Ovary (tissue), 9 donors: ENCODE results near the gene ISLR2. TPM values are rescaled to one million over a fixed set of nuclear protein-coding genes. Genes with fewer than 3 reads are reported as not detected.
A peak's percentile ranks its signal among the peaks of the same experiment; 100 is the strongest.

Source experiments
- DNase-seq, 5 donors: peaks; one replicate each; pipeline ENCODE4 v3.0.0-alpha.2; 2019 to 2020
- H3K27ac ChIP-seq, 2 donors: fragments of 200-600 bp; one replicate each; pipeline versions ENCODE4 v1.5.1 to v1.8.0; 2019 to 2022
- H3K27me3 ChIP-seq: fragments of 200-600 bp; one replicate; pipeline ENCODE4 v1.8.0; 2022
- H3K36me3 ChIP-seq: fragments of 200-600 bp; sonication (generic); one replicate; pipeline ENCODE4 v1.5.1; 2019
- H3K4me1 ChIP-seq: one replicate; pipeline ENCODE4 v1.8.1; 2013; ENCODE audit warnings: mild to moderate bottlenecking, moderate library complexity; ENCODE audit not compliant: insufficient read depth
- H3K4me3 ChIP-seq: fragments of 200-600 bp; sonication (generic); one replicate; pipeline ENCODE4 v1.5.1; 2017
- H3K9me3 ChIP-seq, 2 donors: fragments of 200-600 bp in 1 of 2; sonication (generic) in 1 of 2; one replicate each; pipeline versions ENCODE4 v1.5.1 to v1.8.1; 2013 to 2019; ENCODE audit warnings: mild to moderate bottlenecking in 1 of 2, moderate library complexity in 1 of 2
- EP300 ChIP-seq: sonication (generic); formaldehyde crosslinking; IDR thresholded peaks from one replicate; pipeline ENCODE4 v1.6.1; 2017; ENCODE audit warnings: antibody characterized with exemption
- POLR2A ChIP-seq: fragments of 450-650 bp; IDR thresholded peaks from one replicate; pipeline ENCODE4 v1.6.1; 2017; ENCODE audit warnings: antibody characterized with exemption, mild to moderate bottlenecking, moderate library complexity
- WGBS, 3 donors: extraction: QIAGEN DNeasy Blood & Tissue Kit in 1 of 3; methylation state at CpG; one replicate each; pipeline versions ENCODE4 v1.1.5 to v1.1.7; 2013 to 2017; 5-methylcytosine and 5-hydroxymethylcytosine counted together
- intact Hi-C, 4 donors: fragments of 100-400 bp; cut with DNase I; formaldehyde crosslinking; loops; one replicate each; pipeline versions ENCODE4 v1.11.0 to v1.15.1; 2022 to 2023
- polyA plus RNA-seq, 2 donors: library from polyadenylated mRNA; stranded (reverse); fragments of 200-250 nt in 1 of 2; fragments of 350-450 nt in 1 of 2; fragmentation: Illumina TruSeq in 1 of 2; extraction: RNeasy Lipid Tissue Mini Kit (QIAGEN cat#74804) in 1 of 2; gene quantifications; one replicate each; pipeline ENCODE4 v1.2.3, GENCODE V29; 2013 to 2014
- total RNA-seq, 7 donors: library from RNA; depleted of rRNA in 2 of 7; stranded (reverse); fragments of >200 nt in 2 of 7; fragmentation: NEBNext Ultra II Directional in 3 of 7; extraction: Animal tissue kit (Norgen Biotek cat#: 25700) in 3 of 7; gene quantifications; one replicate each; pipeline versions ENCODE4 v1.1.0 to v1.2.4, GENCODE V29; 2016 to 2023
- TF ChIP-seq, protein P1 (sequence below), 3 donors: fragments of 450-650 bp in 2 of 3; fragments of 200-600 bp in 1 of 3; IDR thresholded peaks; one replicate each; pipeline versions ENCODE4 v1.5.1 to v1.8.0; 2016 to 2022; ENCODE audit warnings: antibody characterized with exemption in 3 of 3, mild to moderate bottlenecking in 1 of 3
- donor health status: DM: no; HTN: no; CAD: no; lungs with moderate emphysema.
- donor health status: DM: no; HTN: no; CAD: no.
- donor health status: Bipolar disorder and iron deficiency.
- donor health status: DM: yes; HTN: yes; CAD: no.
- donor health status: DM: no; HTN: no; CAD: no.
- donor health status: DM: yes; HTN: yes; CAD: no.

The ISLR2 gene
- total and polyA plus RNA-seq, 9 donors: 0.11 to 1.1 (median 0.38) TPM; not detected in 1

DNA sequence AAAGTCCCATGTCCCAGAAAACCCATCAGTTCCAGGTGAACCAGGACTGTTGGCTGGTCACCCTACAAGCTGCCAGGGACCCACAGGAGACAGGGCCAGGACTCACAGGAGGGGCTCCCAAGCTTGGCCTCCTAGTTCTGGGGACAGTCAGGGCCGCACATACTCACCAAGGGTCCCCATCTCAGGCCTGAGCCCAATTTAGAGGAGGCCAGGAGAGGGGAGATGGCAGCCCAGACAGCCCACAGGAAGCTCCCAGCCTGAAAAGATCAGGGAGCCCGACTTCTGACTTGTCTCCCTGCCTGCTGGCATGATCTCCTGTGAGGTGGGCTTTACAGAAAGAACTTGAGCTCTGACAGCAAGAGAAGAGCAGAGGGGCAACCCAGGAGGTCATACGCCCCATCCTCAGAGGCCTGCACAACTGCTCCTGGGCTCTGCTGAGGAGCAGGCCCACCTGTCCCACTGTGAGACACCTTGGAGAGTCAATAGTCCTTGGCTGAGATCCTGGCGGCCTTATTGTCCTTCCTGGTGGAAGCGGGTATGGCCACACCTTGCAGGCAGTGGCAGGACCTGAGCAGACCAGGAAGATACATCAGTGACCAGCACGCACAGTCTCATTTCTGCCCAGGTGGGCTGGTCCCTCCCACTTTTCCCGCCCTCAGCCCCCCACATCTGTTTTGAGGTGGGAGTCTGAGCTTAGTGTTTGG, 40.6 kb downstream of the ISLR2 start:
- H3K4me3 ChIP-seq: no peak overlapping the region
- DNase-seq: peak in 2 of 5 donors; percentile 20 to 35
- WGBS, 3 donors: 86 to 96% (median 86%) methylated on average over 6 to 7 of the region's 7 CpGs
- peak overlapping the region; percentile 62 to 89 for H3K27ac ChIP-seq
- no peak for TF ChIP-seq POLR2A
- TF ChIP-seq, protein P1, sequence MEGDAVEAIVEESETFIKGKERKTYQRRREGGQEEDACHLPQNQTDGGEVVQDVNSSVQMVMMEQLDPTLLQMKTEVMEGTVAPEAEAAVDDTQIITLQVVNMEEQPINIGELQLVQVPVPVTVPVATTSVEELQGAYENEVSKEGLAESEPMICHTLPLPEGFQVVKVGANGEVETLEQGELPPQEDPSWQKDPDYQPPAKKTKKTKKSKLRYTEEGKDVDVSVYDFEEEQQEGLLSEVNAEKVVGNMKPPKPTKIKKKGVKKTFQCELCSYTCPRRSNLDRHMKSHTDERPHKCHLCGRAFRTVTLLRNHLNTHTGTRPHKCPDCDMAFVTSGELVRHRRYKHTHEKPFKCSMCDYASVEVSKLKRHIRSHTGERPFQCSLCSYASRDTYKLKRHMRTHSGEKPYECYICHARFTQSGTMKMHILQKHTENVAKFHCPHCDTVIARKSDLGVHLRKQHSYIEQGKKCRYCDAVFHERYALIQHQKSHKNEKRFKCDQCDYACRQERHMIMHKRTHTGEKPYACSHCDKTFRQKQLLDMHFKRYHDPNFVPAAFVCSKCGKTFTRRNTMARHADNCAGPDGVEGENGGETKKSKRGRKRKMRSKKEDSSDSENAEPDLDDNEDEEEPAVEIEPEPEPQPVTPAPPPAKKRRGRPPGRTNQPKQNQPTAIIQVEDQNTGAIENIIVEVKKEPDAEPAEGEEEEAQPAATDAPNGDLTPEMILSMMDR (IDR thresholded peaks at IDR 0.05): no peak
- no peaks in the 10 kb centered on the region for H3K27me3 ChIP-seq
- peaks cover 44% of the 10 kb centered on the region for H3K4me1 ChIP-seq
- no peaks in the 10 kb centered on the region for H3K36me3 ChIP-seq
- H3K9me3 ChIP-seq: no peaks in the 10 kb centered on the region
- intact Hi-C loops: loop anchor here in 2 of 4 donors (5.0 kb wide), 2 partner anchors 34 to 39 kb away; partner anchors contain the start of gene ISLR2 (in 1 of the 2)

DNA sequence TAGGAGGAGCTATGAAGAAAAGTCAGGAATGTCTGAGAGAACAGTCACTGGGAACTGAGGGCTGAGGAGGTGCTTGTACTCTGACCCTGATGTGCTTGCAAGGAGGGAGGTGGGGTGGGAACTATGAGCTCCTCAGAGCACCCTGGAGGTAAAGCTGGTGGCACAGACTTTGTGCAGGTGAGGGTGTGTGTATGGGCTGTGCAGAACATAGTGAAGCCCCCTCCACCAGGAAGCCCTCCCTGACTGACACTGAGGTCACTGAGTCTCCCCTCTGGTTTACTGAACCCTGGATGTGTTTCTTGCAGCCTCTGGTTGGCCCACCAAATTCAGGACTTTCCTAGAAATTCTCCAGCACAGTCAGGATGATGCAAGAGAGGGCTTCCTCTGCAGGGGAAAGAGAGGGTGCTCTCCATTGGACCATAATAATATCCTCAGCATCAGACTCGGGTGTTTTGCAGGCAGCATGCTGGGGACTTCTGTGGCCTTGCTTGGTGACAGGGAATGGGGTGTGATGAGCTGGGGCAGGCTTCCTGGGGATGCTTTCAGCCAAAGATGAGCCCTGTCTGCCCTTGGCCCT, 41.7 kb downstream of the ISLR2 start:
- peaks cover 51% of the 10 kb centered on the region for H3K4me1 ChIP-seq
- WGBS, 3 donors: 42 to 82% (median 78%) methylated on average over 1 of the region's 1 CpG
- no peaks in the 10 kb centered on the region for H3K36me3 ChIP-seq
- H3K9me3 ChIP-seq: no peaks in the 10 kb centered on the region
- intact Hi-C loops: loop anchor here in 2 of 4 donors (5.0 kb wide), 2 partner anchors 35 to 40 kb away; partner anchors contain the start of gene ISLR2 (in 1 of the 2)
- peak in 2 of 5 donors; percentile 33 to 36 for DNase-seq
- no peak for TF ChIP-seq EP300
- no peak for TF ChIP-seq POLR2A
- TF ChIP-seq, protein P1 (IDR thresholded peaks at IDR 0.05): no peak
- H3K27ac ChIP-seq: peak overlapping the region; percentile 84 to 89
- H3K4me3 ChIP-seq: no peak overlapping the region
- no peaks in the 10 kb centered on the region for H3K27me3 ChIP-seq

DNA sequence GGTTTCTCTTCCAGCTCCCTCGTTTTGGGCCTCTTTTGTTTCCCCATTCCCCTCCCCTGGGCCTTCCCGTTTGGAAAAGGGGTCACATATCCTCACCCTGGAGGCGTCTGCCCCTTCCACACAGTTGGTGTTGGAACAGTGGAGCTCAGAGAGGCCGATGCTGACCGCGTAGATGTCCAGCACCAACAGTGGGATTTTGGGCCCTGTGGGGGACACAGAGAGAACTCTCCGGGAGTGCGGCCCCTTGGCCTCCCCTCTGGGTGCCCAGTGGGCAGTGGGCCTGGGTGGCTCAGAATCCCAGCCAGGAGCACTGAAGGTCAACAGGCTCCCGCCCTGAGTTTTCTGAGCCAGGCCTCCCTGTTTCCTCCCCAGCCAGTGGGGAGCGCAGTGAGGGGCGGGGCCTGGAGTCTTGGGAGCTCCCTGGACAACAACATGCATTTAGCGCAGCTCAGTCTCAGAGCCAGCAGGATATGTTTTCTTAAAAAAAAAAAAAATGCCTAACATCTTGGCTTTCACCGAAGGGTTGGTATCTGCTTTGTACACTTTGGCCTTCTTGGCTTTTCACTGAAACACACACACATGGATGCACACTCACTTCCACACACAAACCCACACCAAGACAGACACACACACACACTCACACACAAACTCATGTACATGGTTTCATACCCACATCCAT, 42.5 kb downstream of the ISLR2 start:
- Histone ChIP-seq H3K27ac (peak overlapping the region; percentile 84 to 89), H3K27me3 (no peaks in the 10 kb centered on the region), H3K36me3 (no peaks in the 10 kb centered on the region), H3K4me1 (peaks cover 56% of the 10 kb centered on the region), H3K9me3 (no peaks in the 10 kb centered on the region), H3K4me3 (peak overlapping the region; percentile 46)
- WGBS, 3 donors: 7 to 9% (median 7%) methylated on average over 13 of the region's 13 CpGs
- peak; percentile 86 to 91 (median 87) for DNase-seq
- intact Hi-C loops: loop anchor here in 2 of 4 donors (5.0 kb wide), 2 partner anchors 36 to 41 kb away; partner anchors contain the start of gene ISLR2 (in 1 of the 2)
- TF ChIP-seq POLR2A (no peak), EP300 (no peak)
- TF ChIP-seq, protein P1 (IDR thresholded peaks at IDR 0.05): no peak

DNA sequence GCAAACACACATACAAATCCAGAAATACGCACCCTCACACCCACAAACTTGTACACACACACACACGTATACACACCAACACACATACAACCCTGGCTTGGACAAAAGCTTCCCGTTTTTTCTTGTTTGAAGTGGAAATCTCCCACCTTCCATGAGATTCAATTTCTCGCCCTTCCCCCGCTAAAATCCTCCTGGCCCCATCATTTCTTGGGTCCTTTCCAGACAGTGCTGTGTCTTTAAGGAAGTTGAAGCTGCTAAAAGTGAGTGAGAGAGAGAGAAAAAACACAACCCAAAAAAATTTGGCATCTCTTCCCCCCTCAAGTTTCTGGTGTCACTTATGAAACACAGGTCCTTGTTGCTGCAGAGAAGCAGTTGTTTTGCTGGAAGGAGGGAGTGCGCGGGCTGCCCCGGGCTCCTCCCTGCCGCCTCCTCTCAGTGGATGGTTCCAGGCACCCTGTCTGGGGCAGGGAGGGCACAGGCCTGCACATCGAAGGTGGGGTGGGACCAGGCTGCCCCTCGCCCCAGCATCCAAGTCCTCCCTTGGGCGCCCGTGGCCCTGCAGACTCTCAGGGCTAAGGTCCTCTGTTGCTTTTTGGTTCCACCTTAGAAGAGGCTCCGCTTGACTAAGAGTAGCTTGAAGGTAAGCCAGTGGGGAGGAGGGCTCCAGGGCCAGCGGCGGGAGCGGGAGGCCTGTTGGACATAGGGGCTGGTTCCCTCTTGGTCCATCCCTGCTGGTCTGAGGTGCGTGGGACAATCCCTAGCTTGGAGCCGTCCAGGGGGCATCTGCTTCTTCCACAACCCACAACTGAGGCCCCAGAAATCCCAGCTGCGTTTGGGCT, 43.2 kb downstream of the ISLR2 start, which contains the start of gene ISLR:
Gene ISLR, plus strand, starts transcription at position 331 of the 839 bp plus-strand sequence. CDS start 1,149 bp downstream, outside the sequence.
- H3K4me3 ChIP-seq: peak within 1 kb of the TSS; percentile 46
- TF ChIP-seq, protein P1 (IDR thresholded peaks at IDR 0.05): no peak
- TF ChIP-seq POLR2A: peak; percentile 53
- intact Hi-C loops: loop anchor here in 2 of 4 donors (5.0 kb wide), 2 partner anchors 36 to 41 kb away; partner anchors contain the start of gene ISLR2 (in 1 of the 2)
- H3K36me3 ChIP-seq: no peaks in the 10 kb centered on the region
- 8 to 13% (median 9%) methylated on average over 20 of the region's 20 CpGs for WGBS, 3 donors
- no peaks in the 10 kb centered on the region for H3K27me3 ChIP-seq
- peak within 1 kb of the TSS; percentile 84 to 89 for H3K27ac ChIP-seq
- peak; percentile 73 to 82 (median 78) for DNase-seq
- H3K4me1 ChIP-seq: peaks cover 52% of the 10 kb centered on the region
- H3K9me3 ChIP-seq: no peaks in the 10 kb centered on the region
